ENCODE results near the gene BAZ2B.

The BAZ2B gene

GRCh38 chr2:159382447-159383028 is 233.8 kb downstream of the BAZ2B start:
- no peak overlapping the region for H2AK5ac ChIP-seq (ENCODE audit: low read length)
- H2BK12ac ChIP-seq (ENCODE audit: low read length), result no peak overlapping the region
- no peak overlapping the region for H3K18ac ChIP-seq (ENCODE audit: low read length)
- H3K9ac ChIP-seq (ENCODE audit: low read length), result no peak overlapping the region
- H3K4ac ChIP-seq (ENCODE audit: low read depth, low read length), result no peak overlapping the region
- H2BK5ac ChIP-seq (ENCODE audit: low read depth, low read length, poor library complexity), result no peak overlapping the region
- no CpG with 5 or more reads among the region's 6 CpGs for whole genome bisulfite sequencing (ENCODE audit: extremely low coverage, insufficient coverage, insufficient read length)
- H2BK120ac ChIP-seq (ENCODE audit: insufficient read depth, low read length, poor library complexity), result no peak overlapping the region
- no peak overlapping the region for H4K91ac ChIP-seq (ENCODE audit: low read depth, low read length)
- no peak overlapping the region for H3K27ac ChIP-seq (ENCODE audit: low read depth, low read length)
- no peak for DNase-seq
- H3K9me3 ChIP-seq (ENCODE audit: insufficient read depth, low read depth, low read length), result no peaks in the 10 kb centered on the region
- no peaks in the 10 kb centered on the region for H3K4me1 ChIP-seq (ENCODE audit: control insufficient read depth in 1 of 2, insufficient read depth in 2 of 2, low read length in 2 of 2)
- no peak overlapping the region for H4K12ac ChIP-seq (ENCODE audit: low read depth, low read length)
- no peaks in the 10 kb centered on the region for H3K27me3 ChIP-seq (ENCODE audit: insufficient read depth, low read length)
- no peak overlapping the region for H4K8ac ChIP-seq (ENCODE audit: low read depth, low read length)
- H3K36me3 ChIP-seq (ENCODE audit: control insufficient read depth in 1 of 2, insufficient read depth in 2 of 2, low read length in 2 of 2), result peaks cover 2 to 6% of the 10 kb centered on the region in 2 experiments
- no peak overlapping the region for H3K4me2 ChIP-seq (ENCODE audit: low read length)
- H3K4me3 ChIP-seq (ENCODE audit: low read depth, low read length), result no peak overlapping the region
- H3K23ac ChIP-seq (ENCODE audit: low read length), result no peak overlapping the region
- H2AFZ ChIP-seq (ENCODE audit: insufficient read depth, low read length, poor library complexity), result no peak overlapping the region
- H3K79me2 ChIP-seq (ENCODE audit: control insufficient read depth, insufficient read depth, low read length, poor library complexity), result no peaks in the 10 kb centered on the region
- no peaks in the 10 kb centered on the region for H3K79me1 ChIP-seq (ENCODE audit: low read length)
- H3K14ac ChIP-seq (ENCODE audit: low read length), result no peak overlapping the region

GRCh38 chr2:159381574-159381973 is 234.8 kb downstream of the BAZ2B start:
- H2AK5ac ChIP-seq (ENCODE audit: low read length), result no peak overlapping the region
- no peak for DNase-seq
- H3K4me2 ChIP-seq (ENCODE audit: low read length), result no peak overlapping the region
- H3K27ac ChIP-seq (ENCODE audit: low read depth, low read length), result no peak overlapping the region
- H3K14ac ChIP-seq (ENCODE audit: low read length), result no peak overlapping the region
- no peak overlapping the region for H3K4me3 ChIP-seq (ENCODE audit: low read depth, low read length)
- no peaks in the 10 kb centered on the region for H3K79me2 ChIP-seq (ENCODE audit: control insufficient read depth, insufficient read depth, low read length, poor library complexity)
- no peaks in the 10 kb centered on the region for H3K4me1 ChIP-seq (ENCODE audit: control insufficient read depth in 1 of 2, insufficient read depth in 2 of 2, low read length in 2 of 2)
- H2BK5ac ChIP-seq (ENCODE audit: low read depth, low read length, poor library complexity), result no peak overlapping the region
- no peaks in the 10 kb centered on the region for H3K79me1 ChIP-seq (ENCODE audit: low read length)
- H3K4ac ChIP-seq (ENCODE audit: low read depth, low read length), result no peak overlapping the region
- no peak overlapping the region for H4K91ac ChIP-seq (ENCODE audit: low read depth, low read length)
- no peak overlapping the region for H3K9ac ChIP-seq (ENCODE audit: low read length)
- H2AFZ ChIP-seq (ENCODE audit: insufficient read depth, low read length, poor library complexity), result no peak overlapping the region
- no peak overlapping the region for H2BK12ac ChIP-seq (ENCODE audit: low read length)
- no peaks in the 10 kb centered on the region for H3K27me3 ChIP-seq (ENCODE audit: insufficient read depth, low read length)
- H2BK120ac ChIP-seq (ENCODE audit: insufficient read depth, low read length, poor library complexity), result no peak overlapping the region
- peaks cover 2 to 6% of the 10 kb centered on the region in 2 experiments for H3K36me3 ChIP-seq (ENCODE audit: control insufficient read depth in 1 of 2, insufficient read depth in 2 of 2, low read length in 2 of 2)
- no peak overlapping the region for H3K23ac ChIP-seq (ENCODE audit: low read length)
- no peaks in the 10 kb centered on the region for H3K9me3 ChIP-seq (ENCODE audit: insufficient read depth, low read depth, low read length)
- H4K12ac ChIP-seq (ENCODE audit: low read depth, low read length), result no peak overlapping the region
- no peak overlapping the region for H4K8ac ChIP-seq (ENCODE audit: low read depth, low read length)
- no peak overlapping the region for H3K18ac ChIP-seq (ENCODE audit: low read length)

- no peak for DNase-seq
- H2BK5ac ChIP-seq (ENCODE audit: low read depth, low read length, poor library complexity), result no peak overlapping the region
- no peak overlapping the region for H3K23ac ChIP-seq (ENCODE audit: low read length)
- no peak overlapping the region for H3K9ac ChIP-seq (ENCODE audit: low read length)
- H2BK12ac ChIP-seq (ENCODE audit: low read length), result no peak overlapping the region
- no peaks in the 10 kb centered on the region for H3K4me1 ChIP-seq (ENCODE audit: control insufficient read depth in 1 of 2, insufficient read depth in 2 of 2, low read length in 2 of 2)
- H3K27ac ChIP-seq (ENCODE audit: low read depth, low read length), result no peak overlapping the region
- H2BK120ac ChIP-seq (ENCODE audit: insufficient read depth, low read length, poor library complexity), result no peak overlapping the region
- no peaks in the 10 kb centered on the region for H3K79me1 ChIP-seq (ENCODE audit: low read length)
- no peak overlapping the region for H3K4me3 ChIP-seq (ENCODE audit: low read depth, low read length)
- H3K79me2 ChIP-seq (ENCODE audit: control insufficient read depth, insufficient read depth, low read length, poor library complexity), result no peaks in the 10 kb centered on the region
- no peaks in the 10 kb centered on the region for H3K27me3 ChIP-seq (ENCODE audit: insufficient read depth, low read length)
- H3K4ac ChIP-seq (ENCODE audit: low read depth, low read length), result no peak overlapping the region
- H3K4me2 ChIP-seq (ENCODE audit: low read length), result no peak overlapping the region
- peaks cover 2 to 6% of the 10 kb centered on the region in 2 experiments for H3K36me3 ChIP-seq (ENCODE audit: control insufficient read depth in 1 of 2, insufficient read depth in 2 of 2, low read length in 2 of 2)
- H2AK5ac ChIP-seq (ENCODE audit: low read length), result no peak overlapping the region
- H4K12ac ChIP-seq (ENCODE audit: low read depth, low read length), result no peak overlapping the region
- no peak overlapping the region for H3K14ac ChIP-seq (ENCODE audit: low read length)
- H4K8ac ChIP-seq (ENCODE audit: low read depth, low read length), result no peak overlapping the region
- H4K91ac ChIP-seq (ENCODE audit: low read depth, low read length), result no peak overlapping the region
- H3K9me3 ChIP-seq (ENCODE audit: insufficient read depth, low read depth, low read length), result no peaks in the 10 kb centered on the region
- no CpG with 5 or more reads among the region's 1 CpG for WGBS (ENCODE audit: extremely low coverage, insufficient coverage, insufficient read length)
- no peak overlapping the region for H3K18ac ChIP-seq (ENCODE audit: low read length)
- H2AFZ ChIP-seq (ENCODE audit: insufficient read depth, low read length, poor library complexity), result no peak overlapping the region
These were observed 235.6 kb downstream of the BAZ2B start for GRCh38 chr2:159380685-159381239.

GRCh38 chr2:159379181-159379580 is 237.2 kb downstream of the BAZ2B start:
- H2BK5ac ChIP-seq (ENCODE audit: low read depth, low read length, poor library complexity), result no peak overlapping the region
- H3K14ac ChIP-seq (ENCODE audit: low read length), result no peak overlapping the region
- no peak overlapping the region for H4K12ac ChIP-seq (ENCODE audit: low read depth, low read length)
- no peak overlapping the region for H4K91ac ChIP-seq (ENCODE audit: low read depth, low read length)
- H3K27me3 ChIP-seq (ENCODE audit: insufficient read depth, low read length), result no peaks in the 10 kb centered on the region
- H3K4ac ChIP-seq (ENCODE audit: low read depth, low read length), result no peak overlapping the region
- H3K27ac ChIP-seq (ENCODE audit: low read depth, low read length), result no peak overlapping the region
- WGBS (ENCODE audit: extremely low coverage, insufficient coverage, insufficient read length), result no CpG with 5 or more reads among the region's 1 CpG
- peaks cover 2 to 4% of the 10 kb centered on the region in 2 experiments for H3K36me3 ChIP-seq (ENCODE audit: control insufficient read depth in 1 of 2, insufficient read depth in 2 of 2, low read length in 2 of 2)
- DNase-seq, result no peak
- no peak overlapping the region for H3K4me2 ChIP-seq (ENCODE audit: low read length)
- H3K9ac ChIP-seq (ENCODE audit: low read length), result no peak overlapping the region
- no peak overlapping the region for H2BK120ac ChIP-seq (ENCODE audit: insufficient read depth, low read length, poor library complexity)
- no peaks in the 10 kb centered on the region for H3K79me2 ChIP-seq (ENCODE audit: control insufficient read depth, insufficient read depth, low read length, poor library complexity)
- no peaks in the 10 kb centered on the region for H3K79me1 ChIP-seq (ENCODE audit: low read length)
- H2BK12ac ChIP-seq (ENCODE audit: low read length), result no peak overlapping the region
- no peak overlapping the region for H3K18ac ChIP-seq (ENCODE audit: low read length)
- no peaks in the 10 kb centered on the region for H3K4me1 ChIP-seq (ENCODE audit: control insufficient read depth in 1 of 2, insufficient read depth in 2 of 2, low read length in 2 of 2)
- no peak overlapping the region for H2AK5ac ChIP-seq (ENCODE audit: low read length)
- H2AFZ ChIP-seq (ENCODE audit: insufficient read depth, low read length, poor library complexity), result no peak overlapping the region
- no peaks in the 10 kb centered on the region for H3K9me3 ChIP-seq (ENCODE audit: insufficient read depth, low read depth, low read length)
- H3K23ac ChIP-seq (ENCODE audit: low read length), result no peak overlapping the region
- H3K4me3 ChIP-seq (ENCODE audit: low read depth, low read length), result no peak overlapping the region
- H4K8ac ChIP-seq (ENCODE audit: low read depth, low read length), result no peak overlapping the region

All from trophoblast cell (in vitro differentiated cells and primary cell).